ENCODE measurements around the gene NUDT3.
"Not testable (repeated sequence)": the region's sequence is repeated elsewhere in the genome, so short reads cannot be mapped to it uniquely, and the experiment has no call there.

Gene NUDT3

GRCh38 chr6:34246563-34247391 is 145.7 kb downstream of the NUDT3 start:
- TF ChIP-seq ZFX (IDR thresholded peaks at IDR 0.05) (no peak), CTCF (conservative IDR thresholded peaks at IDR 0.05) (peak; percentile 70)
- no peak overlapping the region for H3K27ac ChIP-seq

DNA sequence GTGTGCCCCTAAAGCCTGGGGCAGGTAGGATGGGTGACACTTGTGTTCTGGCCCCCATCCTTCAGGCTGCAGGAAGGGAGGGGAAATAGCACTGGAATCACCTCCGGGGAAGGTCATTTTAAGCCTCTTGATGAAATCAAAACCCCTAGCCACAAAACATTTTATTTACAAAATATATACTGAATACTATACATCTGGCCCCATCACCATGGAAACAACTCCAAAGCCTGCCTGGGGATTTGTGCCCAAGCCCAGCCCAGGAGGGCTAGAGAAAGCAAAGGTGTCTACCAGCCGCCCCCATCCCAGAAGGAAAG is 146.3 kb downstream of the NUDT3 start:
- no peak for TF ChIP-seq CTCF (conservative IDR thresholded peaks at IDR 0.05)
- TF ChIP-seq ZFX (IDR thresholded peaks at IDR 0.05), result no peak
- no peak overlapping the region for H3K27ac ChIP-seq

DNA sequence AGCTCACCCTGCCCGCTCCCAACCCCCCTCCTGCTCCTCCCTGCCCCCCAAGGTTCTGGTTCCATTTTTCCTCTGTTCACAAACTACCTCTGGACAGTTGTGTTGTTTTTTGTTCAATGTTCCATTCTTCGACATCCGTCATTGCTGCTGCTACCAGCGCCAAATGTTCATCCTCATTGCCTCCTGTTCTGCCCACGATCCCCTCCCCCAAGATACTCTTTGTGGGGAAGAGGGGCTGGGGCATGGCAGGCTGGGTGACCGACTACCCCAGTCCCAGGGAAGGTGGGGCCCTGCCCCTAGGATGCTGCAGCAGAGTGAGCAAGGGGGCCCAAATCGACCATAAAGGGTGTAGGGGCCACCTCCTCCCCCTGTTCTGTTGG is 146.7 kb downstream of the NUDT3 start:
- not testable (repeated sequence) for H3K27ac ChIP-seq

GRCh38 chr6:34245032-34245760 is 147.3 kb downstream of the NUDT3 start:
- H3K27ac ChIP-seq, result not testable (repeated sequence)

DNA sequence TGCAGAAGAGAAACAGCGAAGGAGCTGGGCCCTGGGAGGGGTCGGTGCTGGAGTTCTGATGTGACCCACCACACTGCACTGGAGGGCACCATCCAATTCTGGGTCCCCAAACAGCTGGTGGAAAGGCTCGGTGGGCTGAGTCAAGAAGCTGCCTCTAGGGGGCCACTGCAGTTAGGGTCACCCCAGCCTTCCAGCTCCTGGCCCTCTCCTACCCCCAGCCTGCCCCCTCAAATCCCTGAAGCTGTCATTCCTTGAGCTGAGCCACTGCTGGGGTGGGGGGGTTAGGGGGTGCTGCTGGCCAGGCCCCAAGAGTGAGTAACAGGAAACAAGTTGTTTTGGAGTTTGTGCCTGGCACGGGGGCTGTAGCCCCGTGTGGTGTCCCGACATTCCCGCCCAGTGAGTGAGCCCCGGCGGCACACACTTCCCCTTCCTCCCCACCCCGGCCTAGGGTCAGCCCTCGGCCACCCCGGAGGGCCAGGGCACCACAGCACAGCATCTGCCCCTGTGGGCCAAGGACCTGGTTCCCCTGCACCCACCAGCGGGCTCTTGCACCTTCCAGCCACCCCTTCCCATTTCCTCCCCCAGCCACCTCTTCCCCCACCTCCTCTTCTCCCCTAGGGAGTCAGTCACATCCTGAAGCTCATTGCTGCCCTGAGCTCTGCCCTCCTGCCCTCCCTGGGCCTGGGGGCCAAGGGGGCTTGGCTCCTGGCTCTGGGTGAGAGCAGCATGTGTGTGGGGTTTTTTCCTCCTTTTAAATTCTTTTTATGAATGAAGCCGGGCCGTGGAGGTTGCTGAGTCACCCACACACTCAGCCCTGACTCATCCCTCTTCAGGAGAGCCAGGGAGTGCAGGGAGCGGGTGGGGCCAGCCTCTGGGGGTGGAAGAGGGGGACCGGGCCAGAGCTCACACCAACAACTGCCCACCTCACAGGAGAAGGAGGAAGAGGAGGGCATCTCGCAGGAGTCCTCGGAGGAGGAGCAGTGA is 148.3 kb downstream of the NUDT3 start:
- no peak for TF ChIP-seq ZFX (IDR thresholded peaks at IDR 0.05)
- TF ChIP-seq CTCF (conservative IDR thresholded peaks at IDR 0.05), result peak; percentile 23
- peak overlapping the region; percentile 10 for H3K27ac ChIP-seq

- no peak for TF ChIP-seq CTCF (conservative IDR thresholded peaks at IDR 0.05)
- TF ChIP-seq ZFX (IDR thresholded peaks at IDR 0.05), result no peak
Measured at GRCh38 chr6:34243131-34243771, 149.2 kb downstream of the NUDT3 start.

GRCh38 chr6:34242252-34243130 is 150.0 kb downstream of the NUDT3 start:
- TF ChIP-seq CTCF (conservative IDR thresholded peaks at IDR 0.05) (no peak), ZFX (IDR thresholded peaks at IDR 0.05) (no peak)
- no peak overlapping the region for H3K27ac ChIP-seq

More at GRCh38 chr6:34243131-34243771, 149.2 kb downstream of the NUDT3 start:
- no peak overlapping the region for H3K27ac ChIP-seq
